Right lobe of liver (tissue), 4 donors: Measurements from ENCODE around the gene TNS1.

Source experiments
- CTCF ChIP-seq, 4 donors: fragments of 200-600 bp in 3 of 4; fragments of 450-650 bp in 1 of 4; IDR thresholded peaks; one replicate each; pipeline versions ENCODE4 v1.5.1 to v1.8.0; 2016 to 2022; ENCODE audit warnings: antibody characterized with exemption in 4 of 4, mild to moderate bottlenecking in 2 of 4
- POLR2A ChIP-seq: fragments of 450-650 bp; IDR thresholded peaks from one replicate; pipeline ENCODE4 v1.6.1; 2017; ENCODE audit warnings: antibody characterized with exemption, mild to moderate bottlenecking
- donor health status: DM: no; HTN: no; CAD: no.
- donor health status: DM: no; HTN: no; CAD: no.
- donor health status: DM: no; HTN: yes; CAD: no.

GRCh38 chr2:217910875-217911212, 92.0 kb downstream of the TNS1 start:
- TF ChIP-seq CTCF (IDR thresholded peaks at IDR 0.05) (no peak), POLR2A (no peak)
